GM18907 (cell line): ENCODE data around the gene MELK.

Source experiments
- ATAC-seq: cut with Tn5 transposase; IDR thresholded peaks from one replicate; pipeline ENCODE4 v1.9.1; 2021; ENCODE audit warnings: mild to moderate bottlenecking, moderate library complexity; ENCODE audit not compliant: unreplicated experiment

MELK gene

GRCh38 chr9:36576866-36577265 is 4.2 kb downstream of the MELK start:
- no peak for ATAC-seq

- no peak for ATAC-seq
These were observed 12.1 kb downstream of the MELK start for GRCh38 chr9:36584620-36585460.

GRCh38 chr9:36590231-36590630 is 17.5 kb downstream of the MELK start:
- ATAC-seq, result no peak

- no peak for ATAC-seq
These were observed 20.3 kb downstream of the MELK start for GRCh38 chr9:36592801-36593583.

- no peak for ATAC-seq
These were observed 21.5 kb downstream of the MELK start for GRCh38 chr9:36594213-36594612.

- no peak for ATAC-seq
These were observed 24.9 kb downstream of the MELK start for GRCh38 chr9:36597412-36598178.

GRCh38 chr9:36598273-36598672 is 25.6 kb downstream of the MELK start:
- ATAC-seq, result no peak

- no peak for ATAC-seq
These were observed 30.3 kb downstream of the MELK start for GRCh38 chr9:36603006-36603405.

GRCh38 chr9:36609306-36609705 is 36.6 kb downstream of the MELK start:
- ATAC-seq, result no peak

GRCh38 chr9:36622121-36622520 is 49.4 kb downstream of the MELK start:
- no peak for ATAC-seq

- no peak for ATAC-seq
These were observed 50.6 kb downstream of the MELK start for GRCh38 chr9:36623280-36623679.

- no peak for ATAC-seq
These were observed 52.4 kb downstream of the MELK start for GRCh38 chr9:36625006-36625615.

- ATAC-seq, result no peak
These were observed 60.2 kb downstream of the MELK start for GRCh38 chr9:36632892-36633291.

- no peak for ATAC-seq
These were observed 65.0 kb downstream of the MELK start for GRCh38 chr9:36637491-36638270.

GRCh38 chr9:36640771-36641381 is 68.2 kb downstream of the MELK start:
- ATAC-seq, result peak; percentile 88

- no peak for ATAC-seq
These were observed 70.1 kb downstream of the MELK start for GRCh38 chr9:36642817-36643216.

- ATAC-seq, result no peak
These were observed 84.1 kb downstream of the MELK start for GRCh38 chr9:36656842-36657241.

GRCh38 chr9:36659500-36659899 is 86.8 kb downstream of the MELK start:
- ATAC-seq, result no peak

GRCh38 chr9:36664806-36665205 is 92.1 kb downstream of the MELK start:
- no peak for ATAC-seq

GRCh38 chr9:36665387-36665786 is 92.7 kb downstream of the MELK start:
- ATAC-seq, result no peak
